Measurements from ENCODE around the gene KIF25. TPM values are rescaled to one million over a fixed set of nuclear protein-coding genes. Genes with fewer than 3 reads are reported as not detected.
"Not testable (repeated sequence)": the region's sequence is repeated elsewhere in the genome, so short reads cannot be mapped to it uniquely, and the experiment has no call there.

KIF25 gene
- total RNA-seq, 1 experiment from 2014 or later: 0.28 TPM

DNA sequence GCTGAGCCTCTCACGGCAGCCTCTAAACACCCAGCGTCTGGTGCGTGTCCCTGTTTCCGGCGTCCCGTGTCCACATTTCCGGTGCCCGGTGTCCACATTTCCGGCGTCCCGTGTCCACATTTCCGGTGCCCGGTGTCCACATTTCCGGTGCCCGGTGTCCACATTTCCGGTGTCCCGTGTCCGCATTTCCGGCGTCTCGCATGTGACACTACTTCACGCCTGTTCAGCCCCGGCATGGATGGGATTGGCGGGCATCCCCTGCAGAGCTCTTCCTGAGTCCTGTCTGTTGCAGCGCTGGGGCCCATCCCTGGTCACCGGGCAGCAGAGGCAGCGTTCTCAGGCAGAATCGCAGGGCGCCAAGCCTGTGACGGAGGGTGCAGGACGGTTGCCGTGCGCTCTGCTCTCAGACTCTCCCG, 78.3 kb downstream of the KIF25 start:
- Mint-ChIP-seq H3K27me3 (ENCODE audit: low read depth) (no peaks in the 10 kb centered on the region), H3K36me3 (no peaks in the 10 kb centered on the region), H3K9me3 (no peaks in the 10 kb centered on the region), H3K4me1 (peaks cover 6% of the 10 kb centered on the region), H3K4me3 (no peak overlapping the region), H3K27ac (no peak overlapping the region)
- ATAC-seq (no peak), DNase-seq (ENCODE audit: low spot score) (no peak)
- TF ChIP-seq ELF4 (CRISPR knock-in tag; IDR thresholded peaks at IDR 0.05; ENCODE audit: low read depth) (no peak), SP1 (CRISPR knock-in tag; conservative IDR thresholded peaks at IDR 0.05) (no peak), MYBL2 (CRISPR knock-in tag; IDR thresholded peaks at IDR 0.05) (no peak), NR3C1 (CRISPR knock-in tag; conservative IDR thresholded peaks at IDR 0.05; ENCODE audit: low read depth) (no peak), JUN (CRISPR knock-in tag; IDR thresholded peaks at IDR 0.05) (no peak), TEAD1 (CRISPR knock-in tag; IDR thresholded peaks at IDR 0.05) (no peak), NFATC4 (CRISPR knock-in tag; IDR thresholded peaks at IDR 0.05) (no peak), NR1H2 (CRISPR knock-in tag; IDR thresholded peaks at IDR 0.05) (no peak), HMGA2 (CRISPR knock-in tag; IDR thresholded peaks at IDR 0.05) (no peak), SMAD4 (CRISPR knock-in tag; IDR thresholded peaks at IDR 0.05) (no peak), GABPB1 (CRISPR knock-in tag; IDR thresholded peaks at IDR 0.05) (no peak), IRF2 (CRISPR knock-in tag; IDR thresholded peaks at IDR 0.05; ENCODE audit: borderline replicate concordance, low read depth) (no peak), ZNF671 (CRISPR knock-in tag; IDR thresholded peaks at IDR 0.05) (no peak), PRRX2 (CRISPR knock-in tag; IDR thresholded peaks at IDR 0.05) (no peak)
- TF ChIP-seq, protein P1, sequence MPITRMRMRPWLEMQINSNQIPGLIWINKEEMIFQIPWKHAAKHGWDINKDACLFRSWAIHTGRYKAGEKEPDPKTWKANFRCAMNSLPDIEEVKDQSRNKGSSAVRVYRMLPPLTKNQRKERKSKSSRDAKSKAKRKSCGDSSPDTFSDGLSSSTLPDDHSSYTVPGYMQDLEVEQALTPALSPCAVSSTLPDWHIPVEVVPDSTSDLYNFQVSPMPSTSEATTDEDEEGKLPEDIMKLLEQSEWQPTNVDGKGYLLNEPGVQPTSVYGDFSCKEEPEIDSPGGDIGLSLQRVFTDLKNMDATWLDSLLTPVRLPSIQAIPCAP (CRISPR knock-in tag; IDR thresholded peaks at IDR 0.05): no peak
- TF ChIP-seq, protein P2, sequence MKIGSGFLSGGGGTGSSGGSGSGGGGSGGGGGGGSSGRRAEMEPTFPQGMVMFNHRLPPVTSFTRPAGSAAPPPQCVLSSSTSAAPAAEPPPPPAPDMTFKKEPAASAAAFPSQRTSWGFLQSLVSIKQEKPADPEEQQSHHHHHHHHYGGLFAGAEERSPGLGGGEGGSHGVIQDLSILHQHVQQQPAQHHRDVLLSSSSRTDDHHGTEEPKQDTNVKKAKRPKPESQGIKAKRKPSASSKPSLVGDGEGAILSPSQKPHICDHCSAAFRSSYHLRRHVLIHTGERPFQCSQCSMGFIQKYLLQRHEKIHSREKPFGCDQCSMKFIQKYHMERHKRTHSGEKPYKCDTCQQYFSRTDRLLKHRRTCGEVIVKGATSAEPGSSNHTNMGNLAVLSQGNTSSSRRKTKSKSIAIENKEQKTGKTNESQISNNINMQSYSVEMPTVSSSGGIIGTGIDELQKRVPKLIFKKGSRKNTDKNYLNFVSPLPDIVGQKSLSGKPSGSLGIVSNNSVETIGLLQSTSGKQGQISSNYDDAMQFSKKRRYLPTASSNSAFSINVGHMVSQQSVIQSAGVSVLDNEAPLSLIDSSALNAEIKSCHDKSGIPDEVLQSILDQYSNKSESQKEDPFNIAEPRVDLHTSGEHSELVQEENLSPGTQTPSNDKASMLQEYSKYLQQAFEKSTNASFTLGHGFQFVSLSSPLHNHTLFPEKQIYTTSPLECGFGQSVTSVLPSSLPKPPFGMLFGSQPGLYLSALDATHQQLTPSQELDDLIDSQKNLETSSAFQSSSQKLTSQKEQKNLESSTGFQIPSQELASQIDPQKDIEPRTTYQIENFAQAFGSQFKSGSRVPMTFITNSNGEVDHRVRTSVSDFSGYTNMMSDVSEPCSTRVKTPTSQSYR (CRISPR knock-in tag; IDR thresholded peaks at IDR 0.05): no peak
- TF ChIP-seq, protein P3, sequence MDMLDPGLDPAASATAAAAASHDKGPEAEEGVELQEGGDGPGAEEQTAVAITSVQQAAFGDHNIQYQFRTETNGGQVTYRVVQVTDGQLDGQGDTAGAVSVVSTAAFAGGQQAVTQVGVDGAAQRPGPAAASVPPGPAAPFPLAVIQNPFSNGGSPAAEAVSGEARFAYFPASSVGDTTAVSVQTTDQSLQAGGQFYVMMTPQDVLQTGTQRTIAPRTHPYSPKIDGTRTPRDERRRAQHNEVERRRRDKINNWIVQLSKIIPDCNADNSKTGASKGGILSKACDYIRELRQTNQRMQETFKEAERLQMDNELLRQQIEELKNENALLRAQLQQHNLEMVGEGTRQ (CRISPR knock-in tag; IDR thresholded peaks at IDR 0.05): no peak
- TF ChIP-seq, protein P4, sequence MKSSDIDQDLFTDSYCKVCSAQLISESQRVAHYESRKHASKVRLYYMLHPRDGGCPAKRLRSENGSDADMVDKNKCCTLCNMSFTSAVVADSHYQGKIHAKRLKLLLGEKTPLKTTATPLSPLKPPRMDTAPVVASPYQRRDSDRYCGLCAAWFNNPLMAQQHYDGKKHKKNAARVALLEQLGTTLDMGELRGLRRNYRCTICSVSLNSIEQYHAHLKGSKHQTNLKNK (CRISPR knock-in tag; IDR thresholded peaks at IDR 0.05): no peak
- TF ChIP-seq, protein P5, sequence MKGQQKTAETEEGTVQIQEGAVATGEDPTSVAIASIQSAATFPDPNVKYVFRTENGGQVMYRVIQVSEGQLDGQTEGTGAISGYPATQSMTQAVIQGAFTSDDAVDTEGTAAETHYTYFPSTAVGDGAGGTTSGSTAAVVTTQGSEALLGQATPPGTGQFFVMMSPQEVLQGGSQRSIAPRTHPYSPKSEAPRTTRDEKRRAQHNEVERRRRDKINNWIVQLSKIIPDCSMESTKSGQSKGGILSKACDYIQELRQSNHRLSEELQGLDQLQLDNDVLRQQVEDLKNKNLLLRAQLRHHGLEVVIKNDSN (CRISPR knock-in tag; IDR thresholded peaks at IDR 0.05): no peak
- TF ChIP-seq, protein P6, sequence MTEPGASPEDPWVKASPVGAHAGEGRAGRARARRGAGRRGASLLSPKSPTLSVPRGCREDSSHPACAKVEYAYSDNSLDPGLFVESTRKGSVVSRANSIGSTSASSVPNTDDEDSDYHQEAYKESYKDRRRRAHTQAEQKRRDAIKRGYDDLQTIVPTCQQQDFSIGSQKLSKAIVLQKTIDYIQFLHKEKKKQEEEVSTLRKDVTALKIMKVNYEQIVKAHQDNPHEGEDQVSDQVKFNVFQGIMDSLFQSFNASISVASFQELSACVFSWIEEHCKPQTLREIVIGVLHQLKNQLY (CRISPR knock-in tag; IDR thresholded peaks at IDR 0.05): no peak
- CTCF ChIA-PET: interaction anchor here (1.8 kb wide), 1 partner anchor 57 kb away, joined by 4 read pairs; no protein-coding TSS in a partner anchor
- POLR2A ChIA-PET: no interaction called here

DNA sequence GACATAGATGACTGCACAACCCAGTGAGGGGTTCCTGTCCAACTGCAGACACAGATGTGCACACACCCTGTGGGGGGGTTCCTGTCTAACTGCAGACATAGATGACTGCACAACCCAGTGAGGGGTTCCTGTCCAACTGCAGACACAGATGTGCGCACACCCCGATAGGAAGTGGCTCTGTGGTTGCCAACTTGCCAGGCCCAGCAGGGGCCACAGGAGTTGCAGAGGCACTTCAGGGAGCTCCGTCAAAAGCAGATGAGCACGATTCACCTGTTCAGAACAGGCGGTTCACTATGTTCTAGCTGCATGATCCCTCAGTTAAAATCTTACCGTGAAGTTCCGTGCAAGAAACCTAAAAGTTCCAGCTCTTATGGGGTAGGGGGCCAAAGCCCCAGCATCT, 79.9 kb downstream of the KIF25 start:
- H3K9me3 Mint-ChIP-seq; H3K27ac Mint-ChIP-seq; H3K4me3 Mint-ChIP-seq; ATAC-seq; POLR2A ChIA-PET; DNase-seq (ENCODE audit: low spot score); H3K36me3 Mint-ChIP-seq; H3K4me1 Mint-ChIP-seq; H3K27me3 Mint-ChIP-seq (ENCODE audit: low read depth): not testable (repeated sequence)
- CTCF ChIA-PET: interaction anchor here (0.6 kb wide), 1 partner anchor 97 kb away, joined by 3 read pairs; no protein-coding TSS in a partner anchor

All from WTC11 (cell line).